GM10266 (cell line): ENCODE measurements around the gene SLC35G6.
A peak's percentile ranks its signal among the peaks of the same experiment; 100 is the strongest.

ENCODE experiments used
- DNase-seq: peaks from one replicate; pipeline ENCODE4 v3.0.0; 2012; ENCODE audit errors: extremely low spot score
- TF ChIP-seq, protein P1 (sequence below): IDR thresholded peaks from 2 replicates; pipeline ENCODE4 v1.5.1; 2012; ENCODE audit warnings: mild to moderate bottlenecking, low read depth; ENCODE audit not compliant: control insufficient read depth, insufficient read depth; ENCODE audit errors: missing control alignments

SLC35G6 gene

GRCh38 chr17:7512824-7513540 lies 31.7 kb downstream of the SLC35G6 start:
- TF ChIP-seq, protein P1, sequence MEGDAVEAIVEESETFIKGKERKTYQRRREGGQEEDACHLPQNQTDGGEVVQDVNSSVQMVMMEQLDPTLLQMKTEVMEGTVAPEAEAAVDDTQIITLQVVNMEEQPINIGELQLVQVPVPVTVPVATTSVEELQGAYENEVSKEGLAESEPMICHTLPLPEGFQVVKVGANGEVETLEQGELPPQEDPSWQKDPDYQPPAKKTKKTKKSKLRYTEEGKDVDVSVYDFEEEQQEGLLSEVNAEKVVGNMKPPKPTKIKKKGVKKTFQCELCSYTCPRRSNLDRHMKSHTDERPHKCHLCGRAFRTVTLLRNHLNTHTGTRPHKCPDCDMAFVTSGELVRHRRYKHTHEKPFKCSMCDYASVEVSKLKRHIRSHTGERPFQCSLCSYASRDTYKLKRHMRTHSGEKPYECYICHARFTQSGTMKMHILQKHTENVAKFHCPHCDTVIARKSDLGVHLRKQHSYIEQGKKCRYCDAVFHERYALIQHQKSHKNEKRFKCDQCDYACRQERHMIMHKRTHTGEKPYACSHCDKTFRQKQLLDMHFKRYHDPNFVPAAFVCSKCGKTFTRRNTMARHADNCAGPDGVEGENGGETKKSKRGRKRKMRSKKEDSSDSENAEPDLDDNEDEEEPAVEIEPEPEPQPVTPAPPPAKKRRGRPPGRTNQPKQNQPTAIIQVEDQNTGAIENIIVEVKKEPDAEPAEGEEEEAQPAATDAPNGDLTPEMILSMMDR: no peak
- no peak for DNase-seq

GRCh38 chr17:7513850-7514419 lies 32.7 kb downstream of the SLC35G6 start:
- DNase-seq: no peak
- TF ChIP-seq, protein P1: no peak

DNA sequence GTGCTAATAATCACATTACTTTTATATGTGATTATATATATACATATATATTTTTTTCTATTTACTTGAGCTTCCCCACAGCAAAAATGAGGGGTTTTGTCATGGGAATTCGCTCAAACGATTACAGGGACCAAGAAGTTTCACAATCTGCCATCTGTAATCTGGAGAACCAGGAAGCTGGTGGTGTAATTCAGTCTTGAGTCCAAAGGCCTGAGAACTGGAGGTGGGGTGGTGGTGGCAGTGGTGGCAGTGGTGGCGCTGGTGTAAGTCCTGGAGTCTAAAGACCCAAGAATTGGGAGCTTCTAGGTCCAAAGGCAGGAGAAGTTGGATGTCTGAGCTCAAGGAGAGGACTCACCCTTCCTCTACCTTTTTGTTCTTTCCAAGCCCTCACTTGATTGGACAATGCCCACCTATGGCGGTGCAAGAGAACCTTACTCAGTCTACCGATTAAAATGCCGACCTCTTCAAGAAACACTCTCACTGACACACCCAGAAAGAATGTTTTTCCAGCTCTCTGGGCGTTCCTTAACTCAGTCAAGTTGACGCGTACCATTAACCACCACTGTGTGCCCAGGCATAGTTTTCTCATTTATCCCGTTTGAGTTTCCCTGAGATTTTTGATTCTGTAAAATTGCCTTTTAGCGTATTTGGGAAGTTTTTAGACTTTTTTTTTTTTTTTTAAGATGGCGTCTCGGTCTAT lies 34.8 kb downstream of the SLC35G6 start:
- TF ChIP-seq, protein P1: no peak
- DNase-seq: no peak

DNA sequence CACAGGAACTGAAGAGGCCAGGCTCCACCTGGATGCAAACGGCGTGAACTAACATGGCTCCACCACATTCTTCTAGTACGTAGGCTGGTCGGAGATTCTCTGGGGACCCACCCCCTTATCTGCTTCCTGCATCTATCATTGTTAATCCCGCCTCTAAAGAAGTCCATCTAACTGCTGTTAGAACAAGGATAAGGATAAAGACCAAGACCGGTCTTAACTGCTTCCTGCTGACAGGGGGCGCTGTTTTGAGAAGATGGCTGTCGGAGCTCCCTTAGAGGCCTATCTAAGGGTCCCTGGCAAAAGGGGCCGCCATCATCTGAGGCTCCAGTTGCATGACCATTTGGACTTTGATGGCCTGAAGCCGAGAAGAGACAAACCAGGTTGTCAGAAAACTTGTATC lies 41.8 kb downstream of the SLC35G6 start:
- TF ChIP-seq, protein P1: peak; percentile 42
- DNase-seq: peak; percentile 35

- no peak for DNase-seq
These were observed 47.6 kb downstream of the SLC35G6 start for GRCh38 chr17:7528842-7529241.

DNA sequence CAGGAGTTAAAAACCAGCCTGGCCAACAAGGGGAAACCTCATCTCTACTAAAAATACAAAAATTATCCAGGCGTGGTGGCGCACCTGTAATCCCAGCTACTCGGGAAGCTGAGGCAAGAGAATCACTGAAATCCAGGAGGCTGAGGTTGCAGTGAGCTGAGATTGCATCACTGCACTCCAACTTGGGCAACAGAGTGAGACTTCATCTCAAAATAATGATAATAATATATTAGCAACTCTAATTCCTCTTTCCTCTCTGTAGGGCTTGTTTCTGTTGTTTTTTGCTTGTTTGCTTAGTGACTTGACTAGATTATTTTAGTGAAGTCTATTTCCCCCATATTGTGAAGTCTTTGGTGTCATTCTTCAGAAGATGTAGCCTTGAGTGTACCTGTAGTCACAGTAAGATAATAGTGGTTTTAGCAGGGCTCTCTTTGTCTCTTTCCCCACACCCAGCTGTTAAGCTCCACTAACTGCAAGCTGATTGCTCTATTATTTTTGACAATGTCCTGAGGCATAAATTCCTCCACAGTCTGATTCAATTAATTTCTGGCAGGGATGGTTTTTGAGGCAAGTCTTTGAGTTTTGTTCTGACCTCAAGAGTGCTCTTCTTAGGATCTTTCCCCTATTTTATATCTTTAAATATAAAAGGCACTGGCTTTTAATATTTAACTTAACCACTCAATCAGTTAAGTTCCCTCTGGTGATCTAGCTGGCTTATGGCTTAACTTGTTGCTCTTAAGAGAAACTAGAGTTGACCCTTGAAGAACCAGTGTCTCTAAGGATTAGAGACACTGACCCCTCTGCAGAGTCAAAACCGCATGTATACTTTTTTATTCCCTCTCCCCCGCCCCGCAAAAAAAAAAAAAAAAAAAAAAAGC lies 49.0 kb downstream of the SLC35G6 start:
- no peak for DNase-seq
- TF ChIP-seq, protein P1: no peak

More at GRCh38 chr17:7528842-7529241, 47.6 kb downstream of the SLC35G6 start:
- TF ChIP-seq, protein P1: no peak
